8988T (cell line): Measurements from ENCODE around the gene SMC4.

Source experiments
- DNase-seq: peaks from one replicate; pipeline ENCODE4 v3.0.0; 2011

SMC4 gene

GRCh38 chr3:160395297-160395696, 4.2 kb upstream of the SMC4 start:
- DNase-seq: no peak

GRCh38 chr3:160398820-160399124, 678 bp upstream of the SMC4 start:
- DNase-seq: no peak

GRCh38 chr3:160400030-160400701, 716 bp downstream of the SMC4 start:
- no peak for DNase-seq

GRCh38 chr3:160400702-160401150, 1.3 kb downstream of the SMC4 start:
- DNase-seq: no peak

DNA sequence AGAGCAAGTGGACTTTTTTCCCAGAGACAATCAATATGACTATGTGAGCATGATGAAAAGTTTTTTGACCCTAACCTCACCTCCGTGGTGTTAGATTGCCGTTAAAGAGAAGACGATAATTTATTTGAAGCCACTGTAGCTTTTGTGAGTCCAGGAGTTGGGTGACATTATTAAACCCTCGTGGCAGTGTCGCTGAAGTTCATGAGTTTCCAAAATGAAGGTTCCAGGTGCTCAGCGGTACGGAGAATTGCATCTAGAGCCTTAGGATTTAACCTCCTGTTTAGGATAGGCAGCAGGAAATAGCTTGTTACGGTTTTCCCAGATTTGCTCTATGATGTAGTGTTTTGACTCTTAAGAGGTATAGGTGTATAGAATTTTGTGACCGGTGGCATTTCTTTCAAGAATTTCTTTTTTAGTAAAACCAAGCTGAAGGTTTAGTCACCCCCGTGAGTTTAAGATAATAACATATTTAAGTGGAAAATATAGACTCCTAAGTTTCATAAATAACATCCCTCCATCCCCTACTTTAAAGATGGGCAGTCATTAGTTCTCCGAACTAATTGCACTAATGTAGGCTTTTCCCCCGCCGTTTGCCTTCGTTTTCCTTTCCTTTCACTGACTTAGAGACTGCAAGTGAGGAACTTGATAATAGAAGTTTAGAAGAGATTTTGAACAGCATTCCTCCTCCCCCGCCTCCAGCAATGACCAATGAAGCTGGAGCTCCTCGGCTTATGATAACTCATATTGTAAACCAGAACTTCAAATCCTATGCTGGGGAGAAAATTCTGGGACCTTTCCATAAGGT, 2.0 kb downstream of the SMC4 start:
- DNase-seq: no peak

DNA sequence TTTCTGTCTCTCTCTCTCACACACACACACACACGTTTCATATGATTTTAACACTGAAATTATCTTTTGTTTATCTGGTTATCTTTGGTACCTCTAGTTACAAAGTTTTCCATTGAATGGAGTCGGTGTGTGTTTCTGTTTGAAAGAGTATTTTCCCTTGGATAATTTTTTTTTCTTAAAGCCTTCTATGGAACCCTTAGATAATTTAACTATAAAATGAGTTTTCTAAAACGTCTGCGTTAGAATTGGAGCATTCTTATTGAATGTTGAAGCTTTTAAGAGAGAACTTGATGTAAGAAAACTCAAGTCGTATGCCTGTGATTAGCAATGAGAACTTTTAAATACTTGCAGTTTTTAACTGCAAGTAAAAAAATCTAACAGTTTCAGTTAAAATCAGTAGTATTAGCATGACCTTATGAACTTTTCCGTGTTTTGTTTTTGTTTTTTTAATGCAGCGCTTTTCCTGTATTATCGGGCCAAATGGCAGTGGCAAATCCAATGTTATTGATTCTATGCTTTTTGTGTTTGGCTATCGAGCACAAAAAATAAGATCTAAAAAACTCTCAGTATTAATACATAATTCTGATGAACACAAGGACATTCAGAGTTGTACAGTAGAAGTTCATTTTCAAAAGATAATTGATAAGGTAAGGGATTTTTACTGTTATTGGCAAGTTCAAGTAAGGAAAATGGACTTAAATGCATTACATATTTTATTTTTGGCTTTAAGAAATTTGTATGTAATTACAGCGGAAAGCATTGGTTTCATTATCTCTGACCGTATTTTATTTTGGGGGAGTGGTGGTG, 3.0 kb downstream of the SMC4 start:
- DNase-seq: no peak

DNA sequence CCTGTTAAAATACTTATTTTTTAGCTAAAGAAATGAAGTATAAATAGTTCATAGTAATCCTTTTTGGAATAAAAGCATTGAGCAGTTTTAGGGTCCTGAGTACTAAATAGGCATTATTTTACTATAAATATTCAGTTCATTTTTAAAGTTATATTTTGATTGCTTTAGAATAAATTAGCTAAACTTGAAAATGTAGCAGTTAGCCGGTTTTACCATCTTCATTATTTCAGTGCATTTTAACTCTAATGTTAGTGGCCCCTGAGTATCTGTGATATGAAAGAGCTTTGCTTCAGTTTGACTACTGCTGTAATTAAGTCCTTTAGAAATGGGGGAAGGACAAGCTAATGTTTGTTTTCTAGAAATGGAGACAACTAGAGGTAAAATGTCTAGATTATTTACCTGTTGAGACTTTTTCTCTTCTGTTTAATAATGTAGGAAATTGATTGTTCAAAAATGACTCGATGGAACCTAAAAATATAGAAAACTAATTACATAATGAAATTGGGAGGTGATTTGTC, 3.6 kb downstream of the SMC4 start:
- DNase-seq: no peak

GRCh38 chr3:160403796-160404470, 4.5 kb downstream of the SMC4 start:
- no peak for DNase-seq

- no peak for DNase-seq
Measured at GRCh38 chr3:160409812-160410610, 10.6 kb downstream of the SMC4 start.

DNA sequence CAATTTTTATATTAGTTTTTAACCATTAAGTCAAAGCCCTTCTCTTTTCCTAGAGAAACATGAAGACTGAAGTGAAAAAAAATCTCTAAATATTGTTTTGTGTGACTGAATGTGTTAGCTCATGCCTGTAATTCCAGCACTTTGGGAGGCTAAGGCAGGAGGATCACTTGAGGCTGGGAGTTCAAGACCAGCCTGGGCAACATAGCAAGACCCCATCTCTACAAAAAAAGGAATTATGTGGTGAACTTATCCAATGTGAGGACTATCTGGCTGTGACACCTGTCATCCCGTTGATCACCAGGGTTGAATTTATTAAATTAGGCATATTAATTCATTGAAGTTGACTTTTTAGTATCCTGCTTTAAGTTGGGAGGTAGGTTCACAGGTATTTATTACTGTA, 13.0 kb downstream of the SMC4 start:
- DNase-seq: no peak

DNA sequence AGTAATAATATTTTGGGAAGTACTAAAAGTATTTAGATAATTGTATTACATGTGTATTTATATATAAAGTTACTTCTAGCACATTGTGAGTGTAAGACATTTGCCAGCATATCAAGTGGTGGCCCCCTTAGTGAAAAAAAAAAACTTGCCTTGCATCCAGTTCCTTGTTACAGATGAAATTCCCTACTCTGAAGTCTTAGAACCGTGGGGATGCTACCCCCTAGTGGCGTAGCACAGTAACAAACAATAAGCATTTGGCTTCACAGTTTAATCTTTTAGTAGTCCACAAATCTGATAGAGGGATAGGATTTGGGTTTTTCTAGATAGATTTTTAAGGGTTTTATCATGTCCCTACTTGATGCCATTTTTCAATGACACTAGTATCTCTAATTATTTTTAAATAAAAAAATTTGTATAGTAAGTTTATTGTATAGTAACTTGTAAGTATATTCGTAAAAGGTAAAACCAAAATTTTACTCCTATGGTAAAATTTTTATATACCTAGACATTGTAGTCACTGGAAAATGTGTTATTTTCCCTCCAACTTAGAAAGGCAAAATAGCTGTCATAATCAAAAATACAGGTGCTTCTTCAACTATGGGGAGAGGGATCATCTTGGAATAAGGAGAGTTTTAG, 14.3 kb downstream of the SMC4 start:
- DNase-seq: no peak

DNA sequence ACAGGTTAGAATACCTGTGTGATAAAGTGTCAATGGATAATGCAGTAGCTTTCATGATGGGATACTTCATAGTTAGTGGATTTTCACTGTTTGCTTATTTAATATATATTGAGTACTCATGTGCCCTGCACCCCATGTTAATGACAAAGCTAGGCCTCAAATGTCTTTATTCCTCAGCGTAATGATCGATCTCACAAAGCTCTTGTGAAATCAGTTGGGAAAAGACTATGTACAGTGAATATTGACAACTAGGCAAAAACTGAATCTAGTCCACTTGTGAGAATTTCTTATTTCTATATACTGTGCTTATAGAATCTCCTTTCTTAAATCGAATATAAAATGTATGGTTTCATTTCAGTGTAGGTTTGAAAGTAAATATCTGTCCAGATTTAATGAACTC, 17.9 kb downstream of the SMC4 start:
- DNase-seq: no peak

DNA sequence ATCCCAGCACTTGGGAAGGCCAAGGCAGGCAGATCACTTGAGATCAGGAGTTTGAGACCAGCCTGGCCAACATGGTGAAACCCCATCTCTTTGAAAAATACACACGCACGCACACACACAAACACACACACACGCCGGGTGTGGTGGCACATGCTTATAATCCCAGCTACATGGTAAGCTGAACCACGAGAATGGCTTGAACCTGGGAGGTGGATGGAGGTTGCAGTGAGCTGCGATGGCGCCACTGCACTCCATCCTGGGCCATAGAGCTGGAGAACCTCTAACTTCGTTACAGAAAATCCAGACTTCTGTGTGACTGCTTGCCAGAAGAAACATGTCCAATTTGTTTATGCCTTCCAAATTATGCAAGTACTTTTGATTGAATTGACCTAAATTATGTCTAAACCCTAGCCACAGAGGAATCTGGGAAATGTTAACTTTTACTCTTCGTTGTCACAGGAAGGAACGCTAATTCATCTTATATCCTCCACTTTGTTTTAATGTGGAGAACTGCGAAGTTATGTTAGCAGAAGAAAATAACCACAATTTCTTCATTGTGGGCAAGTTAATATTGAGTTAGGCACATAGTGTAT, 28.5 kb downstream of the SMC4 start:
- no peak for DNase-seq

DNA sequence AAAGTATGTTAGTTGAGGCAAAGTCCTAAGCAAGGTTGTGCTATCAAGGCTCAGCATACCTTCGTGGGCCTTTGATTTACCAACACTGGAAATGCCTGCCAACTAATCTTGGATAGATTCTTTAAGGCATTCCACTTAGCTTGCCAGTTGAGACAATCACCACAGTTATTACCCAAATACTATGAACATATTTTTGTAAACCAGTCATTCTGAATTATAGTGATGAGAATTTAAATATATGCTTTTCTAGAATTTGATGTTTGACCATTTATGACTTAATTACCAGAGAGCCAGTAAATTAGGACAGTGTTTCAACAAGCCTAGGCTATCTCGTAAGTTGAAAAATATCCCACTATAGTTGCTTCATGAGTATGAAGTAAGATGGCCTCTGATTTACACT, 34.6 kb downstream of the SMC4 start:
- no peak for DNase-seq

- no peak for DNase-seq
Measured at GRCh38 chr3:160435095-160435494, 35.6 kb downstream of the SMC4 start.

- no peak for DNase-seq
Measured at GRCh38 chr3:160435747-160436146, 36.3 kb downstream of the SMC4 start.

DNA sequence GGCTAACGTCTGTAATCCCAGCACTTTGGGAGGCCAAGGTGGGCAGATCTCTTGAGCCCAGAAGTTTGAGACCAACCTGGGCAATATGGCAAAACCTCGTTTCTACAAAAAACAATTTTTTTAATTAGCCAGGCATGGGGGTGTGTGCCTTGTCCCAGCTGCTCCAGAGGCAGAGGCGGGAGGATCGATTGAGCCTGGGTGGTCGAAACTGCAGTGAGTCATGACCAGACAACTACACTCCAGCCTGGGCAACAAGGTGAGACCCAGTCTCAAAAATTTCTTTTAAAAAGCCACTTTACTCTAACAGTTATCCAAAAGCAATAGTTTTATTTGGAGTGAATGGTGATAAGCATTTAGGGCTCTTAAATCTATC, 37.6 kb downstream of the SMC4 start:
- no peak for DNase-seq

- DNase-seq: no peak
Measured at GRCh38 chr3:160440687-160441086, 41.2 kb downstream of the SMC4 start.

DNA sequence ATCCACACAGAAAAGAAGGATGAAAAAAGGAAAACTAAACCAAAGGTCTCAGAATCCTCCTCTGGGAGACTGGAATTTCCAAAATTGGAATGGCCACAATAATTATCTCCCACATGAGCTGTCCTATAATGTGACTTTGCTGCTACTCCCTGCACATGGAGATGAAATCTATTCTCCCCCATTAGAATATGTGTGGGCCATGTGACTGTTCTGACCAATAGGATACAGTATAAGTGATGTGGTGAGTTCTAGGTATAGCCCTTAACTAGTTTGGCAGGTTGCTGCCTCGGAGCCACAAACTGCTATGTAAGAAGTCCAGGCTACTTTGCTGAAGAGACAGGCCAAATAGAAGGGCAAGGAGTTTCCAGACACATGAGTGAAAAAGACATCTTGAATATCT, 45.0 kb downstream of the SMC4 start:
- DNase-seq: no peak

- no peak for DNase-seq
Measured at GRCh38 chr3:160445854-160446253, 46.4 kb downstream of the SMC4 start.

- DNase-seq: no peak
Measured at GRCh38 chr3:160446522-160447056, 47.1 kb downstream of the SMC4 start.
